ENCODE results near the gene NEUROD4.
A peak's percentile ranks its signal among the peaks of the same experiment; 100 is the strongest.
"Not testable (repeated sequence)": the region's sequence is repeated elsewhere in the genome, so short reads cannot be mapped to it uniquely, and the experiment has no call there.

NEUROD4 gene
- total RNA-seq: 0 to 0.29 (median 0) reads per million in 9 experiments

DNA sequence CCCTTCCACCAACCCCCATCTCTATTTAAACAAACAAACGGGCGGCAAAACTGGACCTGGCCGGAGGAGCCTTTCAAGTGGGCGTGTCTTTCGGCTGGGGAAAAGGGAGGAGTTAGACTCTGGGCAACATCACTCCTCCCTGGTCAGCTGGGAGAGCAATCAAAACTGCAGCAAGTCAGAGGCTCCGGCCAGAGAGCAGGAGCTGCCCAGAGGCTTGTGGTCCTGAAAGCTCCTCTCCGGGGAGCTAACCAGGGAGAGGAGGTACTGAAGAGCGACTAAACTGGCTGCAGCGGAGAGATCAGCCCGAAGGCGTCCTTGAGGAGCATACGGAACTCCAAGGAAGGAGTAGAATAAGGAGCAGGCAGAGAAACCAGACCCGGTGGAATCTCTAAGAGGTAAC lies at the start of gene NEUROD4:
Gene NEUROD4, plus strand, starts transcription at position 191 of the 400 bp plus-strand sequence. CDS start 6,466 bp downstream, outside the sequence.
- Mint-ChIP-seq H3K27ac (no peak within 1 kb of the TSS), H3K36me3 (ENCODE audit: insufficient read depth) (peaks cover 2% of the 10 kb centered on the region), H3K27me3 (peaks cover 62 to 64% of the 10 kb centered on the region in 2 donors), H3K4me3 (no peak within 1 kb of the TSS), H3K9me3 (no peaks in the 10 kb centered on the region), H3K4me1 (ENCODE audit: low read depth in 2 of 2) (peaks cover 0 to 7% of the 10 kb centered on the region in 2 donors)
- DNase-seq (peak; percentile 2 to 8 (median 3)), ATAC-seq (replicated peaks) (peak; percentile 63)

GRCh38 chr12:54970741-54971140 lies 49.0 kb upstream of the NEUROD4 start:
- H3K4me3 Mint-ChIP-seq: no peak overlapping the region
- ATAC-seq (replicated peaks) (no peak), DNase-seq (no peak)
- peaks cover 26 to 54% of the 10 kb centered on the region in 2 donors for H3K4me1 Mint-ChIP-seq (ENCODE audit: low read depth in 2 of 2)
- no peaks in the 10 kb centered on the region for H3K9me3 Mint-ChIP-seq
- H3K27me3 Mint-ChIP-seq: no peaks in the 10 kb centered on the region
- H3K36me3 Mint-ChIP-seq (ENCODE audit: insufficient read depth): peaks cover 33% of the 10 kb centered on the region
- peak overlapping the region in 1 of 2 donors; percentile 62 for H3K27ac Mint-ChIP-seq

GRCh38 chr12:54973556-54973955 lies 46.2 kb upstream of the NEUROD4 start:
- no peak for DNase-seq
- Mint-ChIP-seq H3K27ac (peak overlapping the region in 1 of 2 donors; percentile 23), H3K36me3 (ENCODE audit: insufficient read depth) (peaks cover 31% of the 10 kb centered on the region), H3K4me1 (ENCODE audit: low read depth in 2 of 2) (peaks cover 32 to 67% of the 10 kb centered on the region in 2 donors), H3K27me3 (no peaks in the 10 kb centered on the region), H3K4me3 (no peak overlapping the region), H3K9me3 (no peaks in the 10 kb centered on the region)
- ATAC-seq (replicated peaks): no peak

DNA sequence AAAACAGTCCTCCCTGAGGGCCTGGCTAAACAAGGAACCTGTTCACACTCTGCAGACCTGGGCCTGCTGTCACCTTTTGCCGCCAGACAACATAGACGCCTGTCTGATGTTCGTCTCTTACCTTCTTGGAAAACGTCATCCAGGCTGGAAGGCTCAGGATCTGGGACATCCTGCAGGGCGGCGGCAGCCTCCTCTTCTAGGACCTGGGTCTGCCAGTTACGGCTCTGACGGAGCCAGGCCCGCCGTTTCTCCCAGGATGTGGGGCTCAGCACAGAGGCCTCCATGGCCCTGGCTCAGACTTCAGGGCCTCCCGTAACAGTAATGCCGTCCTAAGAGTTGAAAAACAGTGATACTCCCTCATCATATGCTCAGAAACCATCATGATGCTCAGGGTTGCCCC lies 45.5 kb upstream of the NEUROD4 start:
- Mint-ChIP-seq H3K36me3 (ENCODE audit: insufficient read depth) (peaks cover 31% of the 10 kb centered on the region), H3K4me1 (ENCODE audit: low read depth in 2 of 2) (peaks cover 36 to 74% of the 10 kb centered on the region in 2 donors), H3K4me3 (no peak overlapping the region), H3K27me3 (no peaks in the 10 kb centered on the region), H3K27ac (peak overlapping the region; percentile 23 to 85), H3K9me3 (no peaks in the 10 kb centered on the region)
- ATAC-seq (replicated peaks): no peak
- no peak for DNase-seq

GRCh38 chr12:54975272-54975671 lies 44.5 kb upstream of the NEUROD4 start:
- Mint-ChIP-seq H3K4me1 (ENCODE audit: low read depth in 2 of 2) (peaks cover 39 to 80% of the 10 kb centered on the region in 2 donors), H3K4me3 (no peak overlapping the region), H3K9me3 (no peaks in the 10 kb centered on the region)

GRCh38 chr12:54975875-54976274 lies 43.9 kb upstream of the NEUROD4 start:
- Mint-ChIP-seq H3K36me3 (ENCODE audit: insufficient read depth) (peaks cover 35% of the 10 kb centered on the region), H3K4me1 (ENCODE audit: low read depth in 2 of 2) (peaks cover 41 to 79% of the 10 kb centered on the region in 2 donors), H3K4me3 (peak overlapping the region in 1 of 2 donors; percentile 7), H3K9me3 (no peaks in the 10 kb centered on the region), H3K27ac (peak overlapping the region; percentile 11 to 85), H3K27me3 (no peaks in the 10 kb centered on the region)
- DNase-seq (no peak), ATAC-seq (replicated peaks) (no peak)

More at GRCh38 chr12:54975272-54975671, 44.5 kb upstream of the NEUROD4 start:
- ATAC-seq (replicated peaks) (no peak), DNase-seq (no peak)
- Mint-ChIP-seq H3K27me3 (no peaks in the 10 kb centered on the region), H3K36me3 (ENCODE audit: insufficient read depth) (peaks cover 33% of the 10 kb centered on the region), H3K27ac (peak overlapping the region; percentile 11 to 85)

DNA sequence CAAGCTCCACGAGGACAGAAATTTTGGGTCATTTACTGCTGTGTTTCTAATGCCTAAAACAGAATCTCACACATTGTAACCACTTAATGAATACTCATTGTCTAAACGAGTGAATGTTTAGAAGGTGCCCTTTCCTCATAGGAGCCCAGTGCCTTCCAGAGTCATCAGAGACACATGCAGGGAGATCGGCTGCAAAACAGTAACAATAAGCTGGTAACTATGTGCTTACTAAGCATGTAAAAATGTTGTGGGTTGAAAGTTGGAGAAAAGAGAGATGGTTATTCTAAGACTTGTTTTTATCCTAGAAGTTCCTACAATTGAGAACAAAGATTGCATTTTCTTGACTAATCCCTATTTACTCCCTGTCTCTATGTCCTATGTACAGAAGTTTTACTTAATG lies 42.6 kb upstream of the NEUROD4 start:
- peaks cover 48 to 83% of the 10 kb centered on the region in 2 donors for H3K4me1 Mint-ChIP-seq (ENCODE audit: low read depth in 2 of 2)
- peak overlapping the region in 1 of 2 donors; percentile 20 for H3K4me3 Mint-ChIP-seq

GRCh38 chr12:54977857-54978256 lies 41.9 kb upstream of the NEUROD4 start:
- Mint-ChIP-seq H3K27ac (peak overlapping the region in 1 of 2 donors; percentile 73), H3K27me3 (no peaks in the 10 kb centered on the region)
- ATAC-seq (replicated peaks): peak; percentile 54

More for the DNA sequence above, 42.6 kb upstream of the NEUROD4 start:
- ATAC-seq (replicated peaks): no peak
- Mint-ChIP-seq H3K27me3 (no peaks in the 10 kb centered on the region), H3K36me3 (ENCODE audit: insufficient read depth) (peaks cover 36% of the 10 kb centered on the region), H3K27ac (peak overlapping the region; percentile 11 to 73), H3K9me3 (no peaks in the 10 kb centered on the region)
- DNase-seq: no peak

DNA sequence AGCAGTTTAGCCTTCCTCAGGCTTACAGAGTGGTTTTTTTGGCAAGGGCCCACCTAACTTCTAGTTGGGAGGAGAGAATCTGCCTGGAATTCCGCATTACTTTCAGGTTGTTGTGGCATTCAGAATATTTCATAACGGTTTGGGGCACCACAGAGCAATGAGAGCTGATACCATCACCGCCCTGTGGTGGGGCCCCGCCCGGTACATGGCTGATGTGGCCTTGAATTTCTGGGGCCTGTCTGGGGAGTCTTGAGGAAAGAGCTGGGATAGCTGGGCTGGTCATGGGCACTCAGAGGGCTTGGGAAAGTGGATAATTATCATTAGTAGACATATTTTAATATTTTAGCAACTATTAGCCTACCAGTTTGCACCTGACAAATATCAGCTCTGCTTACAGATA lies 39.4 kb upstream of the NEUROD4 start:
- Mint-ChIP-seq H3K27me3 (no peaks in the 10 kb centered on the region), H3K36me3 (ENCODE audit: insufficient read depth) (peaks cover 24% of the 10 kb centered on the region), H3K9me3 (no peaks in the 10 kb centered on the region), H3K4me1 (ENCODE audit: low read depth in 2 of 2) (peaks cover 73 to 91% of the 10 kb centered on the region in 2 donors), H3K4me3 (peak overlapping the region; percentile 66 to 81), H3K27ac (peak overlapping the region; percentile 79 to 89)
- ATAC-seq (replicated peaks) (no peak), DNase-seq (no peak)

More at GRCh38 chr12:54977857-54978256, 41.9 kb upstream of the NEUROD4 start:
- H3K9me3 Mint-ChIP-seq: no peaks in the 10 kb centered on the region
- peak overlapping the region; percentile 4 to 81 for H3K4me3 Mint-ChIP-seq
- peaks cover 55 to 90% of the 10 kb centered on the region in 2 donors for H3K4me1 Mint-ChIP-seq (ENCODE audit: low read depth in 2 of 2)
- no peak for DNase-seq
- H3K36me3 Mint-ChIP-seq (ENCODE audit: insufficient read depth): peaks cover 29% of the 10 kb centered on the region

GRCh38 chr12:54981796-54982195 lies 38.0 kb upstream of the NEUROD4 start:
- Mint-ChIP-seq H3K27ac (peak overlapping the region; percentile 95 to 98), H3K27me3 (no peaks in the 10 kb centered on the region), H3K9me3 (no peaks in the 10 kb centered on the region), H3K4me3 (peak overlapping the region; percentile 81 to 82), H3K36me3 (ENCODE audit: insufficient read depth) (peaks cover 24% of the 10 kb centered on the region), H3K4me1 (ENCODE audit: low read depth in 2 of 2) (peaks cover 67 to 87% of the 10 kb centered on the region in 2 donors)
- ATAC-seq (replicated peaks) (no peak), DNase-seq (no peak)

DNA sequence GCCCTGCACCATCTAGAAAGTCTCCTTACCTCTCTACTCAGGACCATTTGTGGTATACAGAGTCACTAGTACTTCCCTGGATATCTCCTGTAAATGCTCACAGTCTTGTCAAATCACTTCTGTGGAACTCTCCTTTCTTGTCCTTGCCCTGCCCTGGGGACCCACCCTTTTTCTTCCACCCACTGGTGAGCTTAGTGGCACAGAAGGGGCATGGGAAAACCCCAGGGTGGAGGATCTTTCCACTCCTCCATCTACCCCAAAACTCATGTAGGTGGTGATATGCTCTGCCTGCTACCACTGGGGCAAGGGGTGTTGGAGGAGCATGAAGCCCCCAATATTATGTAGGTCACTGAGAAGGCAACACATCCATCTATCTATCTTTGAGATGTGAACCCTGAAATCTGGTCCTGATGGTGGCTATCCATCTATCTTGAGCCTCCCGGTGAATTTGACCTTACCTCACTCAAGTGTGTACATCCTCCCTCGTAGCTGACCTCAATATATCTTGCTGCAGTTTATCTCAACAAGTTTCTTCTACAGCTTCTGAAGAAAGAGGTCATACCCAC lies 36.2 kb upstream of the NEUROD4 start:
- Mint-ChIP-seq H3K4me1 (ENCODE audit: low read depth in 2 of 2) (peaks cover 58 to 71% of the 10 kb centered on the region in 2 donors), H3K27ac (peak overlapping the region; percentile 95 to 98), H3K27me3 (no peaks in the 10 kb centered on the region), H3K36me3 (ENCODE audit: insufficient read depth) (peaks cover 22% of the 10 kb centered on the region), H3K4me3 (peak overlapping the region; percentile 81 to 82), H3K9me3 (no peaks in the 10 kb centered on the region)
- DNase-seq (no peak), ATAC-seq (replicated peaks) (no peak)

DNA sequence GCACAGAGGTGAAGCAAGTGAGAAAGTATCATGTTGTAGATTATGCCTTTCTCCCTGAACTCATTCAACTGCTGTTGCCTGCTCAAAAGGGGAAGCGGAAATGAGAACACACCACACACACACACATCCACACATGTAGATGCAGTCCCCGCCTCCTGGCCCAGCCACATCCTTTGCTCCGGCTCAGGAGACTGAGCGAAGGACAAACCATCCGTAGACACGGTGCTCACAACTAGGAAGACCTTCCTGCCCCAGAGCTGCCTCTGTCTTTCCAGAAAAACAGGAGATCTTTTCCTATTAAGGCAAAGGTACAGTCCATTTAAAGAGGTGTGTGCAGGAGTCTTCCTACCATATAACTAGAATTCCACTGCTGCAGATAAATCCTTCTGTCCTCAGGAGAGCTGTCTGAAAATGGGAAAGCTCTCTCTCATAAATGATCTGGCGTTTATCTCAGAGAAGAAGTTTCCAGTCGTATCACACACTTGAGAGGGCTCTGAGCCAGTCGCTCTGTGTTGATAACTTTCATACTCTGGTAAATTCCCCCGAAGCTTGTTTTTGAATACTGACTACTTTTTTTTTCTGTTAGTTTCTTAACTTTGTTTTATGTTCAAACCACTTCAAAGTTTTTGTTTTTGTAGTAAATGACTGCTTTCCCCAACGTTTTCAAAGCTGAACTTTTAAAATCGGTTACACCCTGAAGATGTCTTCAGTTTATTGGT lies 35.0 kb upstream of the NEUROD4 start, which contains the start of gene TESPA1:
Gene TESPA1, minus strand, starts transcription at position 105 of the 719 bp plus-strand sequence. CDS start 10,200 bp downstream, outside the sequence.
- Mint-ChIP-seq H3K27me3 (no peaks in the 10 kb centered on the region), H3K4me3 (peak within 1 kb of the TSS; percentile 81 to 82), H3K27ac (peak within 1 kb of the TSS; percentile 95 to 98), H3K9me3 (no peaks in the 10 kb centered on the region), H3K4me1 (ENCODE audit: low read depth in 2 of 2) (peaks cover 52 to 61% of the 10 kb centered on the region in 2 donors), H3K36me3 (ENCODE audit: insufficient read depth) (peaks cover 22% of the 10 kb centered on the region)
- ATAC-seq (replicated peaks) (peak; percentile 92), DNase-seq (peak; percentile 76 to 79 (median 79))

- DNase-seq; H3K4me3 Mint-ChIP-seq; ATAC-seq (replicated peaks); H3K27me3 Mint-ChIP-seq; H3K9me3 Mint-ChIP-seq: not testable (repeated sequence)
- Mint-ChIP-seq H3K27ac (peak overlapping the region in 1 of 2 donors; percentile 72), H3K36me3 (ENCODE audit: insufficient read depth) (peaks cover 15% of the 10 kb centered on the region), H3K4me1 (ENCODE audit: low read depth in 2 of 2) (peaks cover 55 to 60% of the 10 kb centered on the region in 2 donors)
Measured at GRCh38 chr12:54986773-54987172, 33.0 kb upstream of the NEUROD4 start.
